ENCODE results near the gene TEX14.

DNA sequence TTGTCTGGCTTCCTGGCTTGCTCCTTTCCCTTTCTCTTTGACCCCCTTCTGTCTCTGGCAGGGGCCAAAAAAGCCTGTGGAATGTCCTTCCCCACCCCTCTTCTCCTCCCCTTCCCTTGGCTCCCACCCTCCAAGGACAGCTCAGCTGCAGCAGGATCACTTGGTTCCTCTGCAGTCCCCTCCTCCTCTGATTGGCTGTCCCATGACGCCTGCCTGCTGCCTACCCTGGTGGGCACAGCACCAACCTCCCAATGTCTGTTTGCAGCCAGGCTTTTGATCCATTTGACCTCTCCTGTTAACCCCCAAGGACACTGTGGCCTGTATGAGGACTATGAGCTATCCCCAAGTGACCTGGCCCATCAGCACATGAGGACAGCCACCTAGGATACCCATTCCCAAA, 162.6 kb downstream of the TEX14 start:
- TF ChIP-seq, protein P1, sequence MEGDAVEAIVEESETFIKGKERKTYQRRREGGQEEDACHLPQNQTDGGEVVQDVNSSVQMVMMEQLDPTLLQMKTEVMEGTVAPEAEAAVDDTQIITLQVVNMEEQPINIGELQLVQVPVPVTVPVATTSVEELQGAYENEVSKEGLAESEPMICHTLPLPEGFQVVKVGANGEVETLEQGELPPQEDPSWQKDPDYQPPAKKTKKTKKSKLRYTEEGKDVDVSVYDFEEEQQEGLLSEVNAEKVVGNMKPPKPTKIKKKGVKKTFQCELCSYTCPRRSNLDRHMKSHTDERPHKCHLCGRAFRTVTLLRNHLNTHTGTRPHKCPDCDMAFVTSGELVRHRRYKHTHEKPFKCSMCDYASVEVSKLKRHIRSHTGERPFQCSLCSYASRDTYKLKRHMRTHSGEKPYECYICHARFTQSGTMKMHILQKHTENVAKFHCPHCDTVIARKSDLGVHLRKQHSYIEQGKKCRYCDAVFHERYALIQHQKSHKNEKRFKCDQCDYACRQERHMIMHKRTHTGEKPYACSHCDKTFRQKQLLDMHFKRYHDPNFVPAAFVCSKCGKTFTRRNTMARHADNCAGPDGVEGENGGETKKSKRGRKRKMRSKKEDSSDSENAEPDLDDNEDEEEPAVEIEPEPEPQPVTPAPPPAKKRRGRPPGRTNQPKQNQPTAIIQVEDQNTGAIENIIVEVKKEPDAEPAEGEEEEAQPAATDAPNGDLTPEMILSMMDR (conservative IDR thresholded peaks at IDR 0.05): no peak
- TF ChIP-seq EZH2 (IDR thresholded peaks at IDR 0.05; ENCODE audit: low read depth): no peak

All from PC-9 (cell line).